ENCODE results near the gene EPB42. TPM values are rescaled to one million over a fixed set of nuclear protein-coding genes. Genes with fewer than 3 reads are reported as not detected.

The EPB42 gene
- total RNA-seq, 1 experiment from 2014 or later: not detected

GRCh38 chr15:43267439-43267838 is 46.6 kb upstream of the EPB42 start:
- no peaks in the 10 kb centered on the region; the same call in 1 of the 2 replicates for H3K27me3 ChIP-seq (replicated peaks; ENCODE audit: control insufficient read depth, insufficient read depth, low read length)
- no peaks in the 10 kb centered on the region for H3K36me3 ChIP-seq (ENCODE audit: control insufficient read depth, insufficient read depth, low read length)
- H3K9me3 ChIP-seq: no peaks in the 10 kb centered on the region
- Mint-ChIP-seq H3K36me3 (ENCODE audit: insufficient read depth, unreplicated experiment) (no peaks in the 10 kb centered on the region), H3K27me3 (ENCODE audit: insufficient read depth, unreplicated experiment) (peaks cover 19% of the 10 kb centered on the region), H3K4me1 (ENCODE audit: low read depth, unreplicated experiment) (no peaks in the 10 kb centered on the region), H3K4me3 (ENCODE audit: unreplicated experiment) (no peak overlapping the region), H3K27ac (ENCODE audit: unreplicated experiment) (no peak overlapping the region), H3K9me3 (ENCODE audit: unreplicated experiment) (no peaks in the 10 kb centered on the region)
- intact Hi-C loops (cut with micrococcal nuclease; ENCODE audit: unreplicated experiment): no loop called here
- POLR2A ChIA-PET: no interaction called here
- no TSS peak for BruUV-seq (replicated peaks)
- no peak for DNase-seq
- no peak overlapping the region for H3K4me3 ChIP-seq (ENCODE audit: low read depth, low read length)
- TF ChIP-seq CTCF (IDR thresholded peaks at IDR 0.05; ENCODE audit: insufficient read depth in 1 of 2, low read depth in 1 of 2, low read length in 1 of 2, severe bottlenecking in 1 of 2, unreplicated experiment in 1 of 2): no peak
- no peaks in the 10 kb centered on the region for H3K4me1 ChIP-seq
- CTCF ChIA-PET: interaction anchor here (1.6 to 3.7 kb wide), 2 partner anchors 18 to 42 kb away, joined by 3 to 13 read pairs; no protein-coding TSS in a partner anchor

- CTCF ChIA-PET: interaction anchor here (1.6 to 3.7 kb wide), 2 partner anchors 19 to 41 kb away, joined by 3 to 13 read pairs; no protein-coding TSS in a partner anchor
- POLR2A ChIA-PET: no interaction called here
- H3K27me3 Mint-ChIP-seq (ENCODE audit: insufficient read depth, unreplicated experiment): peaks cover 21% of the 10 kb centered on the region
- BruUV-seq (replicated peaks): no TSS peak
- Histone ChIP-seq H3K4me1 (no peaks in the 10 kb centered on the region), H3K9me3 (no peaks in the 10 kb centered on the region), H3K36me3 (ENCODE audit: control insufficient read depth, insufficient read depth, low read length) (no peaks in the 10 kb centered on the region), H3K27me3 (replicated peaks; ENCODE audit: control insufficient read depth, insufficient read depth, low read length) (no peaks in the 10 kb centered on the region; the same call in 1 of the 2 replicates), H3K4me3 (ENCODE audit: low read depth, low read length) (no peak within 1 kb of the TSS)
- intact Hi-C loops (cut with micrococcal nuclease; ENCODE audit: unreplicated experiment): no loop called here
- no peak for TF ChIP-seq CTCF (IDR thresholded peaks at IDR 0.05; ENCODE audit: insufficient read depth in 1 of 2, low read depth in 1 of 2, low read length in 1 of 2, severe bottlenecking in 1 of 2, unreplicated experiment in 1 of 2)
- no peaks in the 10 kb centered on the region for H3K4me1 Mint-ChIP-seq (ENCODE audit: low read depth, unreplicated experiment)
- H3K4me3 Mint-ChIP-seq (ENCODE audit: unreplicated experiment): no peak within 1 kb of the TSS
- H3K9me3 Mint-ChIP-seq (ENCODE audit: unreplicated experiment): no peaks in the 10 kb centered on the region
- no peak for DNase-seq
- no peaks in the 10 kb centered on the region for H3K36me3 Mint-ChIP-seq (ENCODE audit: insufficient read depth, unreplicated experiment)
- H3K27ac Mint-ChIP-seq (ENCODE audit: unreplicated experiment): no peak within 1 kb of the TSS
These were observed 46.0 kb upstream of the EPB42 start, which contains the start of gene TGM5 for GRCh38 chr15:43266834-43267233. TGM5 (minus strand) TSS chr15:43266928; CDS start chr15:43266849, 79 bp downstream.

GRCh38 chr15:43266386-43266785 is 45.6 kb upstream of the EPB42 start:
- Histone ChIP-seq H3K27me3 (replicated peaks; ENCODE audit: control insufficient read depth, insufficient read depth, low read length) (no peaks in the 10 kb centered on the region; the same call in 1 of the 2 replicates), H3K9me3 (no peaks in the 10 kb centered on the region), H3K4me3 (ENCODE audit: low read depth, low read length) (no peak overlapping the region), H3K4me1 (no peaks in the 10 kb centered on the region), H3K36me3 (ENCODE audit: control insufficient read depth, insufficient read depth, low read length) (no peaks in the 10 kb centered on the region)
- BruUV-seq (replicated peaks): no TSS peak
- Mint-ChIP-seq H3K4me3 (ENCODE audit: unreplicated experiment) (no peak overlapping the region), H3K36me3 (ENCODE audit: insufficient read depth, unreplicated experiment) (no peaks in the 10 kb centered on the region), H3K4me1 (ENCODE audit: low read depth, unreplicated experiment) (no peaks in the 10 kb centered on the region), H3K27me3 (ENCODE audit: insufficient read depth, unreplicated experiment) (peaks cover 25% of the 10 kb centered on the region), H3K9me3 (ENCODE audit: unreplicated experiment) (no peaks in the 10 kb centered on the region), H3K27ac (ENCODE audit: unreplicated experiment) (no peak overlapping the region)
- DNase-seq: no peak
- intact Hi-C loops (cut with micrococcal nuclease; ENCODE audit: unreplicated experiment): no loop called here
- ChIA-PET CTCF (interaction anchor here (1.6 kb wide), 1 partner anchor 19 kb away, joined by 3 read pairs; no protein-coding TSS in a partner anchor), POLR2A (no interaction called here)
- no peak for TF ChIP-seq CTCF (IDR thresholded peaks at IDR 0.05; ENCODE audit: insufficient read depth in 1 of 2, low read depth in 1 of 2, low read length in 1 of 2, severe bottlenecking in 1 of 2, unreplicated experiment in 1 of 2)
